Spleen (tissue), 11 donors: ENCODE data around the gene ZEB1. TPM values are rescaled to one million over a fixed set of nuclear protein-coding genes. Genes with fewer than 3 reads are reported as not detected.

ENCODE experiments used
- DNase-seq: peaks from one replicate; pipeline ENCODE4 v3.0.0-alpha.2; 2020
- H3K27ac ChIP-seq, 8 donors: fragments of 200-600 bp; sonication (generic) in 7 of 8; 1 replicate in 4 of 8; 2 replicates in 4 of 8; pipeline versions ENCODE4 v1.5.0 to v1.8.0; 2016 to 2021; ENCODE audit warnings: inconsistent platforms in 4 of 8, mild to moderate bottlenecking in 4 of 8, moderate library complexity in 1 of 8
- H3K27me3 ChIP-seq, 7 donors: fragments of 200-600 bp; sonication (generic) in 6 of 7; replicated peaks in 1 of 7; 1 replicate in 4 of 7; 2 replicates in 3 of 7; pipeline versions ENCODE4 v1.5.0 to v1.8.0; 2016 to 2021; ENCODE audit warnings: inconsistent platforms in 3 of 7, mild to moderate bottlenecking in 1 of 7
- H3K36me3 ChIP-seq, 6 donors: fragments of 200-600 bp; sonication (generic) in 5 of 6; 1 replicate in 4 of 6; 2 replicates in 2 of 6; pipeline versions ENCODE4 v1.5.0 to v1.8.0; 2016 to 2021; ENCODE audit warnings: inconsistent platforms in 2 of 6
- H3K4me1 ChIP-seq, 6 donors: fragments of 200-600 bp; sonication (generic) in 5 of 6; 1 replicate in 3 of 6; 2 replicates in 3 of 6; pipeline versions ENCODE4 v1.5.0 to v1.8.0; 2016 to 2021; ENCODE audit warnings: inconsistent platforms in 3 of 6
- H3K4me3 ChIP-seq, 8 donors: fragments of 200-600 bp; sonication (generic) in 7 of 8; 1 replicate in 4 of 8; 2 replicates in 4 of 8; pipeline versions ENCODE4 v1.5.0 to v1.8.0; 2016 to 2021; ENCODE audit warnings: inconsistent platforms in 4 of 8, mild to moderate bottlenecking in 4 of 8, moderate library complexity in 2 of 8
- H3K9me3 ChIP-seq, 8 donors: fragments of 200-600 bp; sonication (generic) in 7 of 8; 1 replicate in 4 of 8; 2 replicates in 4 of 8; pipeline versions ENCODE4 v1.5.0 to v1.8.0; 2016 to 2021; ENCODE audit warnings: inconsistent platforms in 4 of 8
- POLR2A ChIP-seq, 3 donors: fragments of 450-650 bp; IDR thresholded peaks; one replicate each; pipeline ENCODE4 v1.5.1; 2017; ENCODE audit warnings: antibody characterized with exemption in 3 of 3, mild to moderate bottlenecking in 1 of 3
- POLR2AphosphoS5 ChIP-seq, 3 donors: sonication (generic); formaldehyde crosslinking; IDR thresholded peaks; one replicate each; pipeline ENCODE4 v1.5.1; 2017; ENCODE audit warnings: antibody characterized with exemption in 3 of 3
- whole genome bisulfite sequencing, 5 donors: extraction: QIAGEN DNeasy Blood & Tissue Kit in 3 of 5; methylation state at CpG; one replicate each; pipeline versions ENCODE4 v1.1.5 to v1.1.7; 2013 to 2018; 5-methylcytosine and 5-hydroxymethylcytosine counted together
- intact Hi-C: fragments of 100-400 bp; cut with DNase I; formaldehyde crosslinking; loops from one replicate; pipeline ENCODE4 v1.15.0; 2023; ENCODE audit warnings: low total_unique reads
- polyA plus RNA-seq, 3 donors: library from polyadenylated mRNA; stranded (reverse); fragments of 200-250 nt; gene quantifications; one replicate each; pipeline ENCODE4 v1.2.1, GENCODE V29; 2013
- total RNA-seq, 7 donors: library from RNA; depleted of rRNA in 3 of 7; stranded (reverse); fragments of >200 nt in 3 of 7; fragmentation: NEBNext Ultra II Directional in 4 of 7; extraction: Animal tissue kit (Norgen Biotek cat#: 25700) in 4 of 7; gene quantifications; one replicate each; pipeline versions ENCODE4 v1.1.0 to v1.2.1, GENCODE V29; 2016 to 2021
- TF ChIP-seq, protein P1 (sequence below), 11 experiments: fragments of 200-600 bp in 7 of 11; fragments of 450-650 bp in 4 of 11; sonication (generic) in 4 of 11; IDR thresholded peaks in 8 of 11; conservative IDR thresholded peaks in 3 of 11; 1 replicate in 7 of 11; 2 replicates in 4 of 11; pipeline versions ENCODE4 v1.4.0 to v1.8.0; 2016 to 2021; ENCODE audit warnings: antibody characterized with exemption in 11 of 11, inconsistent platforms in 4 of 11, mild to moderate bottlenecking in 1 of 11
- donor health status: healthy with polysubstance abuse.
- donor health status: DM: no; HTN: no; CAD: no; lungs with moderate emphysema.
- donor health status: DM: no; HTN: no; CAD: no.
- donor health status: Bipolar disorder and iron deficiency.
- donor health status: healthy.
- donor health status: DM: no; HTN: no; CAD: no.
- donor health status: DM: yes; HTN: yes; CAD: no.

ZEB1 gene
- total and polyA plus RNA-seq, 10 donors, result 6.6 to 51.8 (median 44.6) TPM

DNA sequence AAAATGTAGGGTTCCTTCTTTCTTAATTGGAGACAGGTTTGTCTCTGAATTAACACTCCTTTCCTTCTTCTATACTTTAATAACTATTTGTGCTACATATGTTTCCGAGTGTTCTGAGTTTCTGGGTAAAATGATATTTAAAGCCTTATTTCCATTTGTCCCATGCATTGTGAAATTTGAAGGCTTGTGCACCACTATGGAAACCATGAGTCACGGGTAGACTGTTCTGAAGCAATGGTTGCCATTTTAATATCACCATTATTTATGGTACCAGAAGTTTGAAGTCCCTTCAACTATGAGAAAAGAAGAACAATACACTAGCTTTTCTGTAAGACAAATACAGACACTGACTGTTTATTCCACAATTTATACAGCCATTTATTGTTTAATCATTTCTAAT, 44.7 kb upstream of the ZEB1 start:
- Histone ChIP-seq H3K4me1 (no peaks in the 10 kb centered on the region), H3K27me3 (no peaks in the 10 kb centered on the region), H3K9me3 (peaks cover 0 to 14% (median 9%) of the 10 kb centered on the region in 8 donors), H3K36me3 (no peaks in the 10 kb centered on the region), H3K4me3 (no peak overlapping the region), H3K27ac (no peak overlapping the region)
- no peak for DNase-seq
- TF ChIP-seq, protein P1, sequence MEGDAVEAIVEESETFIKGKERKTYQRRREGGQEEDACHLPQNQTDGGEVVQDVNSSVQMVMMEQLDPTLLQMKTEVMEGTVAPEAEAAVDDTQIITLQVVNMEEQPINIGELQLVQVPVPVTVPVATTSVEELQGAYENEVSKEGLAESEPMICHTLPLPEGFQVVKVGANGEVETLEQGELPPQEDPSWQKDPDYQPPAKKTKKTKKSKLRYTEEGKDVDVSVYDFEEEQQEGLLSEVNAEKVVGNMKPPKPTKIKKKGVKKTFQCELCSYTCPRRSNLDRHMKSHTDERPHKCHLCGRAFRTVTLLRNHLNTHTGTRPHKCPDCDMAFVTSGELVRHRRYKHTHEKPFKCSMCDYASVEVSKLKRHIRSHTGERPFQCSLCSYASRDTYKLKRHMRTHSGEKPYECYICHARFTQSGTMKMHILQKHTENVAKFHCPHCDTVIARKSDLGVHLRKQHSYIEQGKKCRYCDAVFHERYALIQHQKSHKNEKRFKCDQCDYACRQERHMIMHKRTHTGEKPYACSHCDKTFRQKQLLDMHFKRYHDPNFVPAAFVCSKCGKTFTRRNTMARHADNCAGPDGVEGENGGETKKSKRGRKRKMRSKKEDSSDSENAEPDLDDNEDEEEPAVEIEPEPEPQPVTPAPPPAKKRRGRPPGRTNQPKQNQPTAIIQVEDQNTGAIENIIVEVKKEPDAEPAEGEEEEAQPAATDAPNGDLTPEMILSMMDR (IDR thresholded peaks at IDR 0.05 in 8 of 11, conservative IDR thresholded peaks at IDR 0.05 in 3 of 11), result no peak
- no peak for TF ChIP-seq POLR2AphosphoS5 (IDR thresholded peaks at IDR 0.05)
- TF ChIP-seq POLR2A (IDR thresholded peaks at IDR 0.05), result no peak
- intact Hi-C loops, result no loop called here
- 79 to 97% (median 85%) methylated on average over 2 of the region's 2 CpGs for WGBS, 5 donors

DNA sequence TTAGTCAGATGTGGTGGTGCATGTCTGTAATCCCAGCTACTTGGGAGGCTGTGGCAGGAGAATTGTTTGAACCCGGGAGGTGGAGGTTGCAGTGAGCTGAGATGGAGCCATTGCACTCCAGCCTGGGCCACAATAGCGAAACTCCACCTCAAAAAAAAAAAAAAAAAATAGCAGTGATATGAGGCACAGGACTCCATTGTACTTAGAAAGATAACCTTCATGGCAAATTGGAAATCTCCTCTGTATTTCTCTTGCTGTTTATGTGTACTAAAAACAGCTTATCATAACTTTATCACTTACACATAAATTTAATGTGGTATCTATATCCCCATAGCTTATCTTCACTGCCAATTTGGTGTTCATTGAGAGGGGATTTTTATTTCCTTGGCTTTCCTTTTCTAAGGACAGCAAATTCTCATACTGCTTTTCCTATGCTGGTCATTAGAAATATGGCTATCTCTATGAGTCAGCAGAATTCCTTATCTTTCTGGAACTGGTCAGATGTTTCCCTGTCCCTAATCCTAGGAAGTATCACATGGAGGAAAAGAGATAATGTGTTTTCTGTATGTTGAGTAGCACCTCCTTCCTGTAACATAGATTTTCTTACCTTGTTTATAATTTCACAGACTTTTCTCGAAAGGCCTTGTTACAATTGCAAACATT, 40.6 kb upstream of the ZEB1 start:
- H3K4me3 ChIP-seq, result no peak overlapping the region
- peaks cover 0 to 19% (median 10%) of the 10 kb centered on the region in 8 donors for H3K9me3 ChIP-seq
- H3K27me3 ChIP-seq, result no peaks in the 10 kb centered on the region
- H3K4me1 ChIP-seq, result no peaks in the 10 kb centered on the region
- TF ChIP-seq POLR2A (IDR thresholded peaks at IDR 0.05), result no peak
- TF ChIP-seq POLR2AphosphoS5 (IDR thresholded peaks at IDR 0.05), result no peak
- TF ChIP-seq, protein P1 (IDR thresholded peaks at IDR 0.05 in 8 of 11, conservative IDR thresholded peaks at IDR 0.05 in 3 of 11), result no peak
- no peak for DNase-seq
- H3K27ac ChIP-seq, result peak overlapping the region; percentile 38 to 71 (median 62)
- WGBS, 5 donors, result 68 to 77% (median 72%) methylated on average over 3 of the region's 3 CpGs
- intact Hi-C loops, result no loop called here
- no peaks in the 10 kb centered on the region for H3K36me3 ChIP-seq

DNA sequence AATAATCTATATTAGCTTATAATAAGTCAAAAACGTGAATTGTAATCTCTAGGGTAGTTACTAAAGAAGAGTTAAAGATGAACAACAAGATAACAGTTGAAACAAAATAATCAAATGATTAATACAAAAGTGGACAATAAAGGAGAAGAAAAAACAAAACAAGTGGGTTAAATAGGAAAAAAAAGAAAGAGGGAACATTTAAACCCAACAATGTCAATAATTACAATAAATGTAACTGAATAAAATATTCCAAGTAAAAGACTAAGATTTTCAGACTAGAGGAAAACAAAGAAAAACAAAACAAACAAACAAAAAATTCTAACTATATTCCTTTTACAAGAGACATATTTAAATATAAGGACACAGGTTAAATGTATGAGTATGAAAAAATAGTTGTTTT, 38.0 kb upstream of the ZEB1 start:
- peaks cover 0 to 19% (median 10%) of the 10 kb centered on the region in 8 donors for H3K9me3 ChIP-seq
- 74 to 91% (median 82%) methylated on average over 1 of the region's 1 CpG for WGBS, 5 donors
- no peak for TF ChIP-seq POLR2AphosphoS5 (IDR thresholded peaks at IDR 0.05)
- no peak for TF ChIP-seq POLR2A (IDR thresholded peaks at IDR 0.05)
- TF ChIP-seq, protein P1 (IDR thresholded peaks at IDR 0.05 in 8 of 11, conservative IDR thresholded peaks at IDR 0.05 in 3 of 11), result no peak
- no peaks in the 10 kb centered on the region for H3K36me3 ChIP-seq
- no peaks in the 10 kb centered on the region for H3K27me3 ChIP-seq
- no peak overlapping the region for H3K4me3 ChIP-seq
- DNase-seq, result no peak
- no peak overlapping the region for H3K27ac ChIP-seq
- intact Hi-C loops, result no loop called here
- no peaks in the 10 kb centered on the region for H3K4me1 ChIP-seq

DNA sequence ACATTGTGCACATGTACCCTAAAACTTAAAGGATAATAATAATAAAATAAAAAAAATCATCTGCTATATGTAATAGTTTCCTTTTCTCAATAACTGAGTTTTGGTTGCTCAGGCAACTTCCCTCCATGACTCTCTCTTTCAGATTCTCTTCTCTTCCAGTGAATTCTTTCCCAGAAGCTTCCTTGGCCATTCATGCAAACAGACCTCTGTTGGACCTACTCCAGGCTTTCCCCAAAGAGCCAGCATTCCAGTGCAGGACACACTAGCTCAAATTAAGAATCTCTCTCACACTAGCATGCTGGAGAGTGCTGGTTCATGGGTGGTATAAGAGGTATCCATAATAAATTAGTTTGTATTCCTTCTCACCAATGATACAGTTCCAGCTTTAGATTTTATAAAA, 31.0 kb upstream of the ZEB1 start:
- H3K27ac ChIP-seq, result no peak overlapping the region
- H3K27me3 ChIP-seq, result no peaks in the 10 kb centered on the region
- no peak overlapping the region for H3K4me3 ChIP-seq
- no peaks in the 10 kb centered on the region for H3K36me3 ChIP-seq
- no peak for DNase-seq
- intact Hi-C loops, result no loop called here
- H3K9me3 ChIP-seq, result no peaks in the 10 kb centered on the region
- TF ChIP-seq POLR2A (IDR thresholded peaks at IDR 0.05) (no peak), POLR2AphosphoS5 (IDR thresholded peaks at IDR 0.05) (no peak)
- TF ChIP-seq, protein P1 (IDR thresholded peaks at IDR 0.05 in 8 of 11, conservative IDR thresholded peaks at IDR 0.05 in 3 of 11), result no peak
- H3K4me1 ChIP-seq, result no peaks in the 10 kb centered on the region
